ENCODE measurements around the gene BAX. TPM values are rescaled to one million over a fixed set of nuclear protein-coding genes. Genes with fewer than 3 reads are reported as not detected.
"Not testable (repeated sequence)": the region's sequence is repeated elsewhere in the genome, so short reads cannot be mapped to it uniquely, and the experiment has no call there.

The BAX gene
- polyA plus RNA-seq, 2 of the 4 experiments (the other 2 are of a cell fraction) = 134 to 299 TPM

DNA sequence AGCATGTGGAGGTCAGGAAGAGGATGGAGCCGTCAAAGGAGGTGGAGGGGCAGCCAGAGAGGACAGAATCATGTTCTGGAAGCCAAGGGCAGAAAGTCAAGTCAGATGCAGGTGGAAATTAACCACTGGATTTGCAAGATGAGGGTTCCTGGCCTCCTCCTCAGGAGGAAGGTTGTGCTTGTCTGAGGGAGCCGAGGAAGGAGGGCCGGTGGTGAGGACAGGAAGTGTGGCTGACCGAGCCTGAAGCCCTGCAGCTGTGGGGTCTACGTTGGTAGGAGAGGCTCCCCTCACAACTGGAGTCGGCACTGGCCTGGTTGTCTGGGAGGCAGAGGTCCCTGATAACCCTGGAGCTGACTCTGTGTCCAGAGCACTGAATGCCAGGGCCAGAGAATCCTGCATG is 36.6 kb upstream of the BAX start:
- H3K4me3 ChIP-seq = no peak overlapping the region
- DNase-seq (ENCODE audit: low read depth in 1 of 2, low spot score in 1 of 2) (no peak), FAIRE-seq (no peak), ATAC-seq (peak; percentile 6 to 16; a peak in 1 of 6 replicates)
- no peaks in the 10 kb centered on the region for H3K9me3 ChIP-seq
- no peak overlapping the region for H3K27ac ChIP-seq
- TF ChIP-seq ZC3H11A (IDR thresholded peaks at IDR 0.05) (no peak), HOXB13 (CRISPR knock-in tag; IDR thresholded peaks at IDR 0.05; ENCODE audit: low read depth) (no peak), RCOR1 (IDR thresholded peaks at IDR 0.05; ENCODE audit: low read depth, low read length) (no peak), RARB (CRISPR knock-in tag; IDR thresholded peaks at IDR 0.05) (no peak), PHF8 (IDR thresholded peaks at IDR 0.05; ENCODE audit: borderline replicate concordance, low read depth) (no peak)
- TF ChIP-seq, protein P1, sequence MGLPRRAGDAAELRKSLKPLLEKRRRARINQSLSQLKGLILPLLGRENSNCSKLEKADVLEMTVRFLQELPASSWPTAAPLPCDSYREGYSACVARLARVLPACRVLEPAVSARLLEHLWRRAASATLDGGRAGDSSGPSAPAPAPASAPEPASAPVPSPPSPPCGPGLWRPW (IDR thresholded peaks at IDR 0.05) = no peak
- TF ChIP-seq, protein P2, sequence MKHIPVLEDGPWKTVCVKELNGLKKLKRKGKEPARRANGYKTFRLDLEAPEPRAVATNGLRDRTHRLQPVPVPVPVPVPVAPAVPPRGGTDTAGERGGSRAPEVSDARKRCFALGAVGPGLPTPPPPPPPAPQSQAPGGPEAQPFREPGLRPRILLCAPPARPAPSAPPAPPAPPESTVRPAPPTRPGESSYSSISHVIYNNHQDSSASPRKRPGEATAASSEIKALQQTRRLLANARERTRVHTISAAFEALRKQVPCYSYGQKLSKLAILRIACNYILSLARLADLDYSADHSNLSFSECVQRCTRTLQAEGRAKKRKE (CRISPR knock-in tag; IDR thresholded peaks at IDR 0.05; ENCODE audit: low read depth) = no peak
- CTCF ChIA-PET = interaction anchor here (1.1 to 8.3 kb wide), 6 partner anchors 8 to 76 kb away, joined by 3 to 48 read pairs (median 4); partner anchors contain the start of genes NUCB1 and RUVBL2
- H3K4me2 ChIP-seq = no peak overlapping the region
- H3K4me1 ChIP-seq = no peaks in the 10 kb centered on the region
- POLR2A ChIA-PET = no interaction called here
- 80% methylated on average over 6 of the region's 6 CpGs for WGBS (ENCODE audit: missing lambda C conversion rate)

DNA sequence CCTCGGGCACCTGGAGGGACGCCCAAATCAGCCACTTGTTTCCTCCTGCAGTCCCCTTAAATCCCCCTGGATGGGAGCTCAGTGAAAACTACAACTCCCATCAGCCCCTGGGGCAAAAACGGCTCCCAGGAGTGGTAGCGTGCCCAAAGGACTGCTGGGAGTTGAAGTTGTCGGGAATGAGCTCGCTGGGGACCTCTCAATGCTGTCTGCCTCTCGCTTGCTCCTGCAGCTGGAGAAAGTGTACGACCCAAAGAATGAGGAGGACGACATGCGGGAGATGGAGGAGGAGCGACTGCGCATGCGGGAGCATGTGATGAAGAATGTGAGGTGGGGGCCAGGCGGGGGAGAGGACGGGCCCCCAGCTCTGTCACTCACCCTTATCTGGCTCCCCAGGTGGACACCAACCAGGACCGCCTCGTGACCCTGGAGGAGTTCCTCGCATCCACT is 35.9 kb upstream of the BAX start:
- whole genome bisulfite sequencing (ENCODE audit: missing lambda C conversion rate) = 83% methylated on average over 18 of the region's 18 CpGs
- Histone ChIP-seq H3K27ac (no peak overlapping the region), H3K4me1 (peaks cover under 1% of the 10 kb centered on the region; the same call in 1 of the 3 replicates), H3K9me3 (no peaks in the 10 kb centered on the region), H3K4me3 (no peak overlapping the region), H3K4me2 (no peak overlapping the region)
- ChIA-PET CTCF (interaction anchor here (1.0 to 8.3 kb wide), 6 partner anchors 9 to 131 kb away, joined by 3 to 48 read pairs (median 6); partner anchors contain the start of gene NUCB1), POLR2A (interaction anchor here (0.5 to 1.0 kb wide), 3 partner anchors 14 to 47 kb away, joined by 3 to 5 read pairs (median 3); partner anchors contain the start of genes NUCB1 and PPP1R15A)
- peak; percentile 73 to 88; a peak in 5 of 6 replicates for ATAC-seq
- no peak for TF ChIP-seq ZSCAN20 (CRISPR knock-in tag; IDR thresholded peaks at IDR 0.05)
- TF ChIP-seq EHMT2 (IDR thresholded peaks at IDR 0.05; ENCODE audit: low read depth) = no peak
- TF ChIP-seq, protein P3, sequence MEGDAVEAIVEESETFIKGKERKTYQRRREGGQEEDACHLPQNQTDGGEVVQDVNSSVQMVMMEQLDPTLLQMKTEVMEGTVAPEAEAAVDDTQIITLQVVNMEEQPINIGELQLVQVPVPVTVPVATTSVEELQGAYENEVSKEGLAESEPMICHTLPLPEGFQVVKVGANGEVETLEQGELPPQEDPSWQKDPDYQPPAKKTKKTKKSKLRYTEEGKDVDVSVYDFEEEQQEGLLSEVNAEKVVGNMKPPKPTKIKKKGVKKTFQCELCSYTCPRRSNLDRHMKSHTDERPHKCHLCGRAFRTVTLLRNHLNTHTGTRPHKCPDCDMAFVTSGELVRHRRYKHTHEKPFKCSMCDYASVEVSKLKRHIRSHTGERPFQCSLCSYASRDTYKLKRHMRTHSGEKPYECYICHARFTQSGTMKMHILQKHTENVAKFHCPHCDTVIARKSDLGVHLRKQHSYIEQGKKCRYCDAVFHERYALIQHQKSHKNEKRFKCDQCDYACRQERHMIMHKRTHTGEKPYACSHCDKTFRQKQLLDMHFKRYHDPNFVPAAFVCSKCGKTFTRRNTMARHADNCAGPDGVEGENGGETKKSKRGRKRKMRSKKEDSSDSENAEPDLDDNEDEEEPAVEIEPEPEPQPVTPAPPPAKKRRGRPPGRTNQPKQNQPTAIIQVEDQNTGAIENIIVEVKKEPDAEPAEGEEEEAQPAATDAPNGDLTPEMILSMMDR (IDR thresholded peaks at IDR 0.05) = no peak
- no peak for TF ChIP-seq PHF8 (IDR thresholded peaks at IDR 0.05; ENCODE audit: borderline replicate concordance, low read depth)
- no peak for TF ChIP-seq EP300 (IDR thresholded peaks at IDR 0.05)
- no peak for TF ChIP-seq JUNB (IDR thresholded peaks at IDR 0.05)
- DNase-seq (ENCODE audit: low read depth in 1 of 2, low spot score in 1 of 2) = peak in 1 of 2 experiments; percentile 58
- FAIRE-seq = no peak

DNA sequence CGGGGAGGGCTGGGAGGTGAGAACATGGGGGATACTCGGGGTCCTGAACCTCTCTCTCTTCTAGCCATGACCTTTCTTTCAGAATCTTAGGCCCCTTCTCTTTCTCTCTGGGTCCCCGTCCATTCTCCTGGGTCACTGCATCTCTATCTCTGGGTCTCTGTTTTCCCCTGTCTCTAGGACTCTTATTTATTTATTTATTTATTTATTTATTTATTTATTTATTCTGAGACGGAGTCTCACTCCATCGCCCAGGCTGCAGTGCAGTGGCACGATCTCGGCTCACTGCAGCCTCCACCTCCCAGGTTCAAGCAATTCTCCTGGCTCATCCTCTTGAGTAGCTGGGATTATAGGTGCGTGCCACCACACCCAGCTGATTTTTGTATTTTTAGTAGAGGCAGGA is 35.4 kb upstream of the BAX start:
- not testable (repeated sequence) for H3K4me1 ChIP-seq; FAIRE-seq; DNase-seq (ENCODE audit: low read depth in 1 of 2, low spot score in 1 of 2); H3K4me3 ChIP-seq; H3K27ac ChIP-seq; ATAC-seq; H3K4me2 ChIP-seq; H3K9me3 ChIP-seq
- POLR2A ChIA-PET = interaction anchor here (0.5 to 1.0 kb wide), 3 partner anchors 14 to 47 kb away, joined by 3 to 5 read pairs (median 3); partner anchors contain the start of genes NUCB1 and PPP1R15A
- CTCF ChIA-PET = interaction anchor here (1.0 to 8.3 kb wide), 6 partner anchors 9 to 131 kb away, joined by 3 to 48 read pairs (median 6); partner anchors contain the start of gene NUCB1
- WGBS (ENCODE audit: missing lambda C conversion rate) = 95% methylated on average over 8 of the region's 8 CpGs
- peak; percentile 83 for TF ChIP-seq ZC3H11A (IDR thresholded peaks at IDR 0.05)

DNA sequence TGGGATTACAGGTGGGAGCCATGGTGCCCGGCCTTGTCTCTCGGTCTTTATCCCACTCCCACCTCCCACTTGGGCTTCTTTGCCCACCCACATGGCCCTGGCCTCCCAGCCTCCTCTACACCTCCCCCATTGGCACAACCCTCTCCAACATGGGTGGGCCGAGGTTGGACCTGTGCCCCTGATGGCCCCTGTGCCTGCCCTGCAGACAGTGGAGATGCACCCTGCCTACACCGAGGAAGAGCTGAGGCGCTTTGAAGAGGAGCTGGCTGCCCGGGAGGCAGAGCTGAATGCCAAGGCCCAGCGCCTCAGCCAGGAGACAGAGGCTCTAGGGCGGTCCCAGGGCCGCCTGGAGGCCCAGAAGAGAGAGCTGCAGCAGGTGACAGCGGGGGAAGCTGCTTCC is 33.7 kb upstream of the BAX start:
- no peak for DNase-seq (ENCODE audit: low read depth in 1 of 2, low spot score in 1 of 2)
- ChIA-PET CTCF (interaction anchor here (0.7 to 1.1 kb wide), 4 partner anchors 8 to 133 kb away, joined by 3 to 4 read pairs (median 3); no protein-coding TSS in a partner anchor), POLR2A (no interaction called here)
- FAIRE-seq = no peak
- no peak overlapping the region for H3K27ac ChIP-seq
- ATAC-seq = no peak
- peaks cover 21% of the 10 kb centered on the region for H3K4me1 ChIP-seq
- TF ChIP-seq HOXA7 (CRISPR knock-in tag; IDR thresholded peaks at IDR 0.05) (no peak), SMC3 (IDR thresholded peaks at IDR 0.05) (no peak), CEBPB (IDR thresholded peaks at IDR 0.05) (no peak), GATA3 (IDR thresholded peaks at IDR 0.05; ENCODE audit: borderline replicate concordance) (no peak), SREBF2 (IDR thresholded peaks at IDR 0.05) (no peak), RARB (CRISPR knock-in tag; IDR thresholded peaks at IDR 0.05) (no peak), RNF2 (IDR thresholded peaks at IDR 0.05; ENCODE audit: borderline replicate concordance, low read depth) (no peak), HOXB13 (CRISPR knock-in tag; IDR thresholded peaks at IDR 0.05; ENCODE audit: low read depth) (no peak), NR3C1 (IDR thresholded peaks at IDR 0.05) (no peak), ZFP36 (IDR thresholded peaks at IDR 0.05; ENCODE audit: borderline replicate concordance, partially characterized antibody) (no peak), FOXS1 (CRISPR knock-in tag; IDR thresholded peaks at IDR 0.05) (no peak), TFCP2L1 (CRISPR knock-in tag; IDR thresholded peaks at IDR 0.05) (no peak), FOSB (CRISPR knock-in tag; IDR thresholded peaks at IDR 0.05) (no peak), BHLHE40 (IDR thresholded peaks at IDR 0.05; ENCODE audit: low read depth, low read length) (no peak)
- no peaks in the 10 kb centered on the region for H3K9me3 ChIP-seq
- WGBS (ENCODE audit: missing lambda C conversion rate) = 83% methylated on average over 10 of the region's 10 CpGs
- H3K4me3 ChIP-seq = no peak overlapping the region
- H3K4me2 ChIP-seq = no peak overlapping the region
